GM12878 (cell line): Measurements from ENCODE around the gene LCA5.

Experiments used
- CEBPB ChIP-seq, 2 experiments: fragments of 150-350 bp in 1 of 2; IDR thresholded peaks; 2 replicates each; pipeline ENCODE4 v1.6.1; 2012 to 2014; ENCODE audit warnings: low read depth in 2 of 2, low read length in 2 of 2, borderline replicate concordance in 1 of 2, inconsistent platforms in 1 of 2
- CTCF ChIP-seq, 3 experiments: IDR thresholded peaks in 2 of 3; conservative IDR thresholded peaks in 1 of 3; 2 replicates each; pipeline ENCODE4 v1.5.1; 2011; ENCODE audit warnings: low read depth in 3 of 3, low read length in 3 of 3, mild to moderate bottlenecking in 3 of 3, control low read depth in 2 of 3, moderate library complexity in 2 of 3, inconsistent platforms in 1 of 3, mixed read lengths in 1 of 3; ENCODE audit not compliant: control insufficient read depth in 2 of 3, insufficient read depth in 1 of 3; ENCODE audit errors: extremely low read depth in 1 of 3
- POLR2AphosphoS5 ChIP-seq: IDR thresholded peaks from 2 replicates; pipeline ENCODE4 v1.6.1; 2011; ENCODE audit warnings: mild to moderate bottlenecking, low read length, inconsistent platforms
- RAD21 ChIP-seq: IDR thresholded peaks from 2 replicates; pipeline ENCODE4 v1.6.1; 2011; ENCODE audit warnings: mild to moderate bottlenecking, low read depth, low read length, moderate library complexity; ENCODE audit not compliant: insufficient read depth
- YY1 ChIP-seq: IDR thresholded peaks from 2 replicates; pipeline ENCODE4 v1.6.1; 2011; ENCODE audit warnings: low read depth, mild to moderate bottlenecking, low read length

GRCh38 chr6:79544299-79544927 is 7.2 kb upstream of the LCA5 start:
- no peak for TF ChIP-seq CTCF (IDR thresholded peaks at IDR 0.05 in 2 of 3, conservative IDR thresholded peaks at IDR 0.05 in 1 of 3; ENCODE audit: control insufficient read depth in 2 of 3, extremely low read depth in 1 of 3, insufficient read depth in 1 of 3, low read depth in 3 of 3, low read length in 3 of 3)
- no peak for TF ChIP-seq YY1
- TF ChIP-seq CEBPB (IDR thresholded peaks at IDR 0.05; ENCODE audit: borderline replicate concordance in 1 of 2, low read depth in 2 of 2, low read length in 2 of 2), result no peak
- no peak for TF ChIP-seq RAD21
- TF ChIP-seq POLR2AphosphoS5, result no peak
